GM23338 (cell line): ENCODE results near the gene FBXO41. TPM values are rescaled to one million over a fixed set of nuclear protein-coding genes. Genes with fewer than 3 reads are reported as not detected.

Experiments
- ATAC-seq: fragments of 200-7000 bp; cut with Tn5 transposase; 3 replicates; pipeline ENCODE4 v1.9.1; 2020
- DNase-seq: peaks from one replicate; pipeline ENCODE4 v3.0.0-alpha.2; 2015; ENCODE audit warnings: low spot score
- H2AFZ ChIP-seq: fragments of 200-600 bp; sonication (generic); 2 replicates; pipeline ENCODE4 v1.8.0; 2016; ENCODE audit warnings: antibody characterized with exemption, mild to moderate bottlenecking, moderate library complexity
- H3F3A ChIP-seq: fragments of 200-600 bp; sonication (generic); replicated peaks from 2 replicates; pipeline ENCODE4 v1.8.0; 2017; ENCODE audit warnings: antibody characterized with exemption, mixed run types, low read depth
- H3K27ac ChIP-seq: fragments of 200-600 bp; sonication (generic); 2 replicates; pipeline ENCODE4 v1.6.1; 2016; ENCODE audit warnings: low read depth
- H3K27me3 ChIP-seq: fragments of 200-600 bp; sonication (generic); 2 replicates; pipeline ENCODE4 v1.8.0; 2016; ENCODE audit warnings: mild to moderate bottlenecking, mixed run types, moderate library complexity; ENCODE audit not compliant: insufficient read depth
- H3K36me3 ChIP-seq: fragments of 200-600 bp; sonication (generic); 2 replicates; pipeline ENCODE4 v1.8.0; 2016; ENCODE audit warnings: mild to moderate bottlenecking; ENCODE audit not compliant: insufficient read depth
- H3K4me1 ChIP-seq: fragments of 200-600 bp; sonication (generic); 2 replicates; pipeline ENCODE4 v1.8.0; 2016; ENCODE audit warnings: mild to moderate bottlenecking, moderate library complexity; ENCODE audit not compliant: insufficient read depth
- H3K4me2 ChIP-seq: fragments of 200-600 bp; sonication (generic); 2 replicates; pipeline ENCODE4 v1.7.1; 2017; ENCODE audit warnings: mixed run types
- H3K4me3 ChIP-seq: fragments of 200-600 bp; sonication (generic); 2 replicates; pipeline ENCODE4 v1.6.1; 2016; ENCODE audit warnings: mixed run types
- H3K79me2 ChIP-seq: fragments of 200-600 bp; sonication (generic); replicated peaks from 2 replicates; pipeline ENCODE4 v1.8.0; 2017; ENCODE audit warnings: mild to moderate bottlenecking; ENCODE audit not compliant: insufficient read depth
- H3K9me2 ChIP-seq: fragments of 200-600 bp; sonication (generic); 2 replicates; pipeline ENCODE4 v1.8.0; 2017; ENCODE audit not compliant: insufficient read depth
- H4K20me1 ChIP-seq: fragments of 200-600 bp; sonication (generic); replicated peaks from 2 replicates; pipeline ENCODE4 v1.8.0; 2017; ENCODE audit warnings: mild to moderate bottlenecking; ENCODE audit not compliant: insufficient read depth
- H3K27ac Mint-ChIP-seq: 2 replicates; pipeline ENCODE4 v1.8.0; 2020; ENCODE audit warnings: inconsistent platforms, mild to moderate bottlenecking, moderate library complexity, mixed read lengths
- H3K27me3 Mint-ChIP-seq: 3 replicates; pipeline ENCODE4 v1.8.0; 2022; ENCODE audit warnings: low read depth, mild to moderate bottlenecking, moderate library complexity, mixed read lengths, inconsistent platforms; ENCODE audit not compliant: insufficient read depth, poor library complexity
- H3K36me3 Mint-ChIP-seq: 3 replicates; pipeline ENCODE4 v1.8.0; 2021; ENCODE audit warnings: low read depth, mild to moderate bottlenecking, inconsistent platforms, moderate library complexity, mixed read lengths
- H3K4me1 Mint-ChIP-seq: 3 replicates; pipeline ENCODE4 v1.8.0; 2020; ENCODE audit warnings: mild to moderate bottlenecking, inconsistent platforms, mixed read lengths
- H3K4me3 Mint-ChIP-seq: 3 replicates; pipeline ENCODE4 v1.8.0; 2021; ENCODE audit warnings: moderate library complexity, mild to moderate bottlenecking, inconsistent platforms, mixed read lengths
- H3K9me3 Mint-ChIP-seq: 3 replicates; pipeline ENCODE4 v1.8.0; 2020; ENCODE audit warnings: moderate library complexity, mild to moderate bottlenecking, inconsistent platforms, mixed read lengths
- EZH2 ChIP-seq: fragments of 200-600 bp; sonication (generic); IDR thresholded peaks from one replicate; pipeline ENCODE4 v1.8.0; 2017; ENCODE audit warnings: antibody characterized with exemption, mild to moderate bottlenecking, low read depth; ENCODE audit not compliant: unreplicated experiment
- EZH2phosphoT487 ChIP-seq: fragments of 200-600 bp; sonication (generic); IDR thresholded peaks from one replicate; pipeline ENCODE4 v1.8.1; 2018; ENCODE audit warnings: antibody characterized with exemption; ENCODE audit not compliant: unreplicated experiment
- JUNB ChIP-seq: IDR thresholded peaks from one replicate; pipeline ENCODE4 v1.6.1; 2016; ENCODE audit warnings: antibody characterized with exemption; ENCODE audit not compliant: unreplicated experiment
- POLR2AphosphoS5 ChIP-seq: IDR thresholded peaks from 2 replicates; pipeline ENCODE4 v1.6.1; 2016; ENCODE audit warnings: antibody characterized with exemption, low read depth
- STAT1 ChIP-seq: IDR thresholded peaks from one replicate; pipeline ENCODE4 v1.6.1; 2016; ENCODE audit warnings: antibody characterized with exemption; ENCODE audit not compliant: unreplicated experiment
- ZNF331 ChIP-seq: fragments of 250-450 bp; sonication (Bioruptor Pico); IDR thresholded peaks from 2 replicates; pipeline ENCODE4 v1.5.0; 2020; ENCODE audit warnings: low read depth, mild to moderate bottlenecking, moderate library complexity
- polyA plus RNA-seq: library from polyadenylated mRNA; unstranded; fragments of >200 nt; fragmentation: Nextera tagmentation; extraction: Ambion mirVana; gene quantifications from 2 replicates; pipeline ENCODE4 v1.2.1, GENCODE V29; 2016
- total RNA-seq: library from RNA; depleted of rRNA; stranded (reverse); fragments of >200 nt; shearing (Covaris generic); gene quantifications from 2 replicates; pipeline ENCODE4 v1.2.3, GENCODE V29; 2014
- TF ChIP-seq, protein P1 (sequence below), 2 experiments: fragments of 200-600 bp in 1 of 2; sonication (generic) in 1 of 2; conservative IDR thresholded peaks; 2 replicates each; pipeline versions ENCODE4 v1.5.1 to v1.6.1; 2016 to 2017; ENCODE audit warnings: antibody characterized with exemption in 2 of 2, low read depth in 2 of 2, mild to moderate bottlenecking in 2 of 2, moderate library complexity in 1 of 2
- TF ChIP-seq, protein P2 (sequence below): fragments of 250-450 bp; sonication (Bioruptor Pico); IDR thresholded peaks from 2 replicates; pipeline ENCODE4 v1.5.0; 2020; ENCODE audit warnings: mild to moderate bottlenecking, moderate library complexity

Gene FBXO41
- total and polyA plus RNA-seq, 2 experiments from 2014 or later, result 3.5 to 13.8 TPM

DNA sequence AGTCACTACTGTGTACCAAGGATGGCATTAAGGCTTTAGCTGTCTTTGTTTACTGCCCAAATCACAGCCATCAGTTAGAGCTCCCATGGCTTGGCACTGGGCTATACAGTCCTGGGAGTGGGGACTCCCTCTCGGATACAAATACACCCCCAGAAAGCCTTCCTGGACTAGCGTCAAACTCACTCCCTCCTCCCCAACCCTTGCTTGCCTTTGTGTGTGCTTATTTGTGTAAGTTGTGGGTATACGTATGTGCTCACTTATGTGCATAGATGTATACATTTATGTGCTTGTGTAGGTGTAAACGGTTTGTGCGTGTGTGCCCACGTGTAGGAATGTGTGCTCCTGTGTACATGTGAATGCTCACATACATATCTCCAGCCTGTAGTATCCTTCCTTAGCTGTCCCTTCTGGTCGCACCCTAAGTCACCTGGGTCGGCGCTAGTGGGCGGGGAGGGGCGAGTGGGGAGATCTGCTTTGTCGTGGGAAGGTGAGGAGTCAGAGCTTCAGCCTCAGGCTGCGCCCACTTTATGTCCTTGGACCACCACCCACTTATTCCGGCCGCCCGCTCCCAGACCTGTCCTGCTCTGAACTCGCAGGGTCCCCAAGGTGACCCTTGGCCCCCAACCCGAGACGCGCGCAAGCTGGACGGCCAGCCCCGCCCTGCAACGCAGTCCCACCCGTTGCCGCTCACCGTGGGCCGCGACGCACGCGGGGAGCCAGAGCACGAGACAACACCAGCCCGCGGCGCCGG, 51.7 kb downstream of the FBXO41 start:
- no peaks in the 10 kb centered on the region for H3K9me2 ChIP-seq
- H2AFZ ChIP-seq, result peak overlapping the region; percentile 90
- peaks cover 27% of the 10 kb centered on the region for H3K4me1 ChIP-seq
- peaks cover 25% of the 10 kb centered on the region for H4K20me1 ChIP-seq
- H3K9me3 Mint-ChIP-seq, result no peaks in the 10 kb centered on the region
- H3K4me3 ChIP-seq, result peak overlapping the region; percentile 80
- no peak for TF ChIP-seq EZH2
- TF ChIP-seq, protein P1, sequence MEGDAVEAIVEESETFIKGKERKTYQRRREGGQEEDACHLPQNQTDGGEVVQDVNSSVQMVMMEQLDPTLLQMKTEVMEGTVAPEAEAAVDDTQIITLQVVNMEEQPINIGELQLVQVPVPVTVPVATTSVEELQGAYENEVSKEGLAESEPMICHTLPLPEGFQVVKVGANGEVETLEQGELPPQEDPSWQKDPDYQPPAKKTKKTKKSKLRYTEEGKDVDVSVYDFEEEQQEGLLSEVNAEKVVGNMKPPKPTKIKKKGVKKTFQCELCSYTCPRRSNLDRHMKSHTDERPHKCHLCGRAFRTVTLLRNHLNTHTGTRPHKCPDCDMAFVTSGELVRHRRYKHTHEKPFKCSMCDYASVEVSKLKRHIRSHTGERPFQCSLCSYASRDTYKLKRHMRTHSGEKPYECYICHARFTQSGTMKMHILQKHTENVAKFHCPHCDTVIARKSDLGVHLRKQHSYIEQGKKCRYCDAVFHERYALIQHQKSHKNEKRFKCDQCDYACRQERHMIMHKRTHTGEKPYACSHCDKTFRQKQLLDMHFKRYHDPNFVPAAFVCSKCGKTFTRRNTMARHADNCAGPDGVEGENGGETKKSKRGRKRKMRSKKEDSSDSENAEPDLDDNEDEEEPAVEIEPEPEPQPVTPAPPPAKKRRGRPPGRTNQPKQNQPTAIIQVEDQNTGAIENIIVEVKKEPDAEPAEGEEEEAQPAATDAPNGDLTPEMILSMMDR (conservative IDR thresholded peaks at IDR 0.05; ENCODE audit: low read depth in 2 of 2), result 0 out of 4 replicates have a peak, but pooled peaks of 1 of the 2 experiments have one; percentile 10
- peaks cover 35% of the 10 kb centered on the region for H3K79me2 ChIP-seq
- peak overlapping the region; percentile 90 for H3K4me2 ChIP-seq
- no peaks in the 10 kb centered on the region for H3K36me3 ChIP-seq
- DNase-seq (no peak), ATAC-seq (no peak)
- H3K27me3 ChIP-seq, result no peaks in the 10 kb centered on the region
- H3K27ac ChIP-seq, result no peak overlapping the region
- peaks cover 20% of the 10 kb centered on the region for H3K27me3 Mint-ChIP-seq
- peaks cover 19% of the 10 kb centered on the region for H3K36me3 Mint-ChIP-seq
- H3F3A ChIP-seq, result peaks cover 7% of the 10 kb centered on the region; the same call in 1 of the 2 replicates
- H3K4me1 Mint-ChIP-seq, result peaks cover 25% of the 10 kb centered on the region
- peak overlapping the region; percentile 100 for H3K4me3 Mint-ChIP-seq
- H3K27ac Mint-ChIP-seq, result no peak overlapping the region

DNA sequence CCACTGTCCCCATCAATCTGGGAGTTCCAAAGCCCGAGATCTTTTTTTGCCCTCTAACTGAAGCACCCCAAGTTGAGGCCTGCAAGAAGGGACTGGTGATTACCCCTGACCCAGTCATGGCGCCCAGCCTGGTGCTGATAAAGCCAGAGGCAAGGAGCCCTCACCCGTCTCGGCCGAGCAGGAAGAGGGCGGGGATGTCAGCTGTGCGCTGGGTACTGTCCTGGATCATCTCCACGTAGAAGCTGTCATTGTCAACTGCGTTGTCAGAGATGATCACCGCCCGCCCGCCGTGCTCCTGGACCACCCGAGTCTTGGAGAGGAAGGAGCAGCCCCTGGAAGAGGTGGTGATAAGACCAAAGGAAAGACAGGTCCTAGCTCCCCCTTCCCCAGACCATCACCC, 55.6 kb downstream of the FBXO41 start:
- no peak overlapping the region for H3K4me2 ChIP-seq
- TF ChIP-seq EZH2 (no peak), POLR2AphosphoS5 (0 out of 2 replicates have a peak, but pooled peaks have one; percentile 12)
- peaks cover under 1% of the 10 kb centered on the region; the same call in 1 of the 2 replicates for H3F3A ChIP-seq
- H3K27ac ChIP-seq, result no peak overlapping the region
- H4K20me1 ChIP-seq, result no peaks in the 10 kb centered on the region; the same call in 1 of the 2 replicates
- H3K36me3 ChIP-seq, result no peaks in the 10 kb centered on the region; the same call in 1 of the 2 replicates
- H3K9me2 ChIP-seq, result no peaks in the 10 kb centered on the region
- Mint-ChIP-seq H3K27me3 (peaks cover 9% of the 10 kb centered on the region), H3K36me3 (peaks cover 6% of the 10 kb centered on the region; the same call in 2 of the 3 replicates), H3K4me3 (no peak overlapping the region), H3K27ac (no peak overlapping the region), H3K4me1 (peaks cover 4% of the 10 kb centered on the region; the same call in 2 of the 3 replicates), H3K9me3 (no peaks in the 10 kb centered on the region)
- DNase-seq (no peak), ATAC-seq (no peak)
- no peaks in the 10 kb centered on the region for H3K27me3 ChIP-seq
- H3K4me1 ChIP-seq, result no peaks in the 10 kb centered on the region; the same call in 1 of the 2 replicates
- no peak overlapping the region for H2AFZ ChIP-seq
- H3K79me2 ChIP-seq, result no peaks in the 10 kb centered on the region
- no peak overlapping the region for H3K4me3 ChIP-seq

DNA sequence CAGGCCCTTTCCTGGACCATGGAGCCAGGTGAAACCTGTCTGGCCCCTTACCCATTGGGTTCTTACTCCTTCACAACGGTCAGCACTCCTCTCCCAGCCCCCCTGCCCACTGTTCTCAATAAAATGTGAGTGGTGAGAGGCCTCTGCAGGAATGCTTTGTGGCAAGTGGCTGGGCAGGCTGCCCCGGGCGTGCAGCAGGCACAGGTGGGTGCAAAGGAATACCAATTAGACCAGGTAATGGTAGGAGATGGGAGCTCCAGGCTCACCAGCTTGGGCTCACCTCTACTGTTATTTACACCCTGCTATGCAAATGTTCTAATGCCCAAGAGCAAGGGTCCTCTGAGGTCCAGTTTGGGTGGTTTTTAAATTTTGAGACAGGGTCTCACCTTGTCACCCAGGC, 57.2 kb downstream of the FBXO41 start:
- Histone ChIP-seq H4K20me1 (no peaks in the 10 kb centered on the region; the same call in 1 of the 2 replicates), H2AFZ (no peak overlapping the region), H3K36me3 (no peaks in the 10 kb centered on the region; the same call in 1 of the 2 replicates), H3K79me2 (no peaks in the 10 kb centered on the region), H3K27ac (no peak overlapping the region), H3K9me2 (no peaks in the 10 kb centered on the region), H3K4me2 (no peak overlapping the region), H3K4me1 (no peaks in the 10 kb centered on the region), H3F3A (no peaks in the 10 kb centered on the region), H3K27me3 (no peaks in the 10 kb centered on the region), H3K4me3 (no peak overlapping the region)
- peaks cover 13% of the 10 kb centered on the region; the same call in 2 of the 3 replicates for H3K36me3 Mint-ChIP-seq
- H3K27me3 Mint-ChIP-seq, result no peaks in the 10 kb centered on the region
- ATAC-seq, result no peak
- no peaks in the 10 kb centered on the region for H3K9me3 Mint-ChIP-seq
- H3K4me1 Mint-ChIP-seq, result no peaks in the 10 kb centered on the region
- no peak for DNase-seq
- H3K4me3 Mint-ChIP-seq, result no peak overlapping the region
- H3K27ac Mint-ChIP-seq, result no peak overlapping the region
- no peak for TF ChIP-seq JUNB
- TF ChIP-seq EZH2phosphoT487, result no peak
- TF ChIP-seq STAT1, result no peak
- TF ChIP-seq ZNF331 (CRISPR knock-in tag), result no peak
- TF ChIP-seq, protein P2, sequence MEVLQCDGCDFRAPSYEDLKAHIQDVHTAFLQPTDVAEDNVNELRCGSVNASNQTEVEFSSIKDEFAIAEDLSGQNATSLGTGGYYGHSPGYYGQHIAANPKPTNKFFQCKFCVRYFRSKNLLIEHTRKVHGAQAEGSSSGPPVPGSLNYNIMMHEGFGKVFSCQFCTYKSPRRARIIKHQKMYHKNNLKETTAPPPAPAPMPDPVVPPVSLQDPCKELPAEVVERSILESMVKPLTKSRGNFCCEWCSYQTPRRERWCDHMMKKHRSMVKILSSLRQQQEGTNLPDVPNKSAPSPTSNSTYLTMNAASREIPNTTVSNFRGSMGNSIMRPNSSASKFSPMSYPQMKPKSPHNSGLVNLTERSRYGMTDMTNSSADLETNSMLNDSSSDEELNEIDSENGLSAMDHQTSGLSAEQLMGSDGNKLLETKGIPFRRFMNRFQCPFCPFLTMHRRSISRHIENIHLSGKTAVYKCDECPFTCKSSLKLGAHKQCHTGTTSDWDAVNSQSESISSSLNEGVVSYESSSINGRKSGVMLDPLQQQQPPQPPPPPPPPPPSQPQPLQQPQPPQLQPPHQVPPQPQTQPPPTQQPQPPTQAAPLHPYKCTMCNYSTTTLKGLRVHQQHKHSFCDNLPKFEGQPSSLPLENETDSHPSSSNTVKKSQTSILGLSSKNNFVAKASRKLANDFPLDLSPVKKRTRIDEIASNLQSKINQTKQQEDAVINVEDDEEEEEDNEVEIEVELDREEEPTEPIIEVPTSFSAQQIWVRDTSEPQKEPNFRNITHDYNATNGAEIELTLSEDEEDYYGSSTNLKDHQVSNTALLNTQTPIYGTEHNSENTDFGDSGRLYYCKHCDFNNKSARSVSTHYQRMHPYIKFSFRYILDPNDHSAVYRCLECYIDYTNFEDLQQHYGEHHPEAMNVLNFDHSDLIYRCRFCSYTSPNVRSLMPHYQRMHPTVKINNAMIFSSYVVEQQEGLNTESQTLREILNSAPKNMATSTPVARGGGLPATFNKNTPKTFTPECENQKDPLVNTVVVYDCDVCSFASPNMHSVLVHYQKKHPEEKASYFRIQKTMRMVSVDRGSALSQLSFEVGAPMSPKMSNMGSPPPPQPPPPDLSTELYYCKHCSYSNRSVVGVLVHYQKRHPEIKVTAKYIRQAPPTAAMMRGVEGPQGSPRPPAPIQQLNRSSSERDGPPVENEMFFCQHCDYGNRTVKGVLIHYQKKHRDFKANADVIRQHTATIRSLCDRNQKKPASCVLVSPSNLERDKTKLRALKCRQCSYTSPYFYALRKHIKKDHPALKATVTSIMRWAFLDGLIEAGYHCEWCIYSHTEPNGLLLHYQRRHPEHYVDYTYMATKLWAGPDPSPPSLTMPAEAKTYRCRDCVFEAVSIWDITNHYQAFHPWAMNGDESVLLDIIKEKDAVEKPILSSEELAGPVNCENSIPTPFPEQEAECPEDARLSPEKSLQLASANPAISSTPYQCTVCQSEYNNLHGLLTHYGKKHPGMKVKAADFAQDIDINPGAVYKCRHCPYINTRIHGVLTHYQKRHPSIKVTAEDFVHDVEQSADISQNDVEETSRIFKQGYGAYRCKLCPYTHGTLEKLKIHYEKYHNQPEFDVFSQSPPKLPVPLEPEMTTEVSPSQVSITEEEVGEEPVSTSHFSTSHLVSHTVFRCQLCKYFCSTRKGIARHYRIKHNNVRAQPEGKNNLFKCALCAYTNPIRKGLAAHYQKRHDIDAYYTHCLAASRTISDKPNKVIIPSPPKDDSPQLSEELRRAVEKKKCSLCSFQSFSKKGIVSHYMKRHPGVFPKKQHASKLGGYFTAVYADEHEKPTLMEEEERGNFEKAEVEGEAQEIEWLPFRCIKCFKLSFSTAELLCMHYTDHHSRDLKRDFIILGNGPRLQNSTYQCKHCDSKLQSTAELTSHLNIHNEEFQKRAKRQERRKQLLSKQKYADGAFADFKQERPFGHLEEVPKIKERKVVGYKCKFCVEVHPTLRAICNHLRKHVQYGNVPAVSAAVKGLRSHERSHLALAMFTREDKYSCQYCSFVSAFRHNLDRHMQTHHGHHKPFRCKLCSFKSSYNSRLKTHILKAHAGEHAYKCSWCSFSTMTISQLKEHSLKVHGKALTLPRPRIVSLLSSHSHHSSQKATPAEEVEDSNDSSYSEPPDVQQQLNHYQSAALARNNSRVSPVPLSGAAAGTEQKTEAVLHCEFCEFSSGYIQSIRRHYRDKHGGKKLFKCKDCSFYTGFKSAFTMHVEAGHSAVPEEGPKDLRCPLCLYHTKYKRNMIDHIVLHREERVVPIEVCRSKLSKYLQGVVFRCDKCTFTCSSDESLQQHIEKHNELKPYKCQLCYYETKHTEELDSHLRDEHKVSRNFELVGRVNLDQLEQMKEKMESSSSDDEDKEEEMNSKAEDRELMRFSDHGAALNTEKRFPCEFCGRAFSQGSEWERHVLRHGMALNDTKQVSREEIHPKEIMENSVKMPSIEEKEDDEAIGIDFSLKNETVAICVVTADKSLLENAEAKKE (CRISPR knock-in tag), result no peak
